Mesendoderm (in vitro differentiated cells): Measurements from ENCODE around the gene SLC1A6.

ENCODE experiments used
- DNase-seq: peaks from one replicate; pipeline ENCODE4 v3.0.0; 2013
- H2AK5ac ChIP-seq: 2 replicates; pipeline ENCODE4 v1.6.1; 2013; ENCODE audit warnings: low read length, inconsistent platforms
- H2BK120ac ChIP-seq: 2 replicates; pipeline ENCODE4 v1.6.1; 2013; ENCODE audit warnings: low read depth, mild to moderate bottlenecking, low read length, moderate library complexity, mixed read lengths
- H2BK15ac ChIP-seq: replicated peaks from 2 replicates; pipeline ENCODE4 v1.6.1; 2013; ENCODE audit warnings: low read depth, mild to moderate bottlenecking, moderate library complexity
- H2BK5ac ChIP-seq: 2 replicates; pipeline ENCODE4 v1.6.1; 2013; ENCODE audit warnings: low read length, inconsistent platforms
- H3K18ac ChIP-seq: 2 replicates; pipeline ENCODE4 v1.6.1; 2013; ENCODE audit warnings: mild to moderate bottlenecking, low read length, mixed read lengths
- H3K23ac ChIP-seq: one replicate; pipeline ENCODE4 v1.6.1; 2013; ENCODE audit warnings: low read length
- H3K27ac ChIP-seq: 2 replicates; pipeline ENCODE4 v1.5.1; 2013; ENCODE audit warnings: low read depth, mild to moderate bottlenecking, inconsistent platforms, low read length, moderate library complexity
- H3K27me3 ChIP-seq: 2 replicates; pipeline ENCODE4 v1.6.1; 2013; ENCODE audit warnings: low read length, control low read depth, mild to moderate bottlenecking, inconsistent platforms; ENCODE audit not compliant: insufficient read depth, poor library complexity
- H3K36me3 ChIP-seq: 2 replicates; pipeline ENCODE4 v1.6.1; 2013; ENCODE audit warnings: low read length, inconsistent platforms; ENCODE audit not compliant: control insufficient read depth, insufficient read depth
- H3K4ac ChIP-seq: one replicate; pipeline ENCODE4 v1.6.1; 2013; ENCODE audit warnings: low read depth, mild to moderate bottlenecking, low read length, moderate library complexity
- H3K4me1 ChIP-seq: 2 replicates; pipeline ENCODE4 v1.6.1; 2013; ENCODE audit warnings: low read depth, low read length, inconsistent platforms; ENCODE audit not compliant: control insufficient read depth
- H3K4me2 ChIP-seq: 2 replicates; pipeline ENCODE4 v1.6.1; 2013; ENCODE audit warnings: low read length
- H3K4me3 ChIP-seq: 2 replicates; pipeline ENCODE4 v1.5.1; 2013; ENCODE audit warnings: mild to moderate bottlenecking, low read length
- H3K56ac ChIP-seq: one replicate; pipeline ENCODE4 v1.6.1; 2013; ENCODE audit warnings: low read length
- H3K79me1 ChIP-seq: 2 replicates; pipeline ENCODE4 v1.6.1; 2013; ENCODE audit warnings: low read length, inconsistent platforms
- H3K79me2 ChIP-seq: 2 replicates; pipeline ENCODE4 v1.6.1; 2013; ENCODE audit warnings: mild to moderate bottlenecking, low read length; ENCODE audit not compliant: control insufficient read depth, insufficient read depth
- H3K9ac ChIP-seq: 2 replicates; pipeline ENCODE4 v1.6.1; 2013; ENCODE audit warnings: low read length, inconsistent platforms
- H4K5ac ChIP-seq: one replicate; pipeline ENCODE4 v1.6.1; 2013; ENCODE audit warnings: low read length
- H4K8ac ChIP-seq: one replicate; pipeline ENCODE4 v1.6.1; 2013; ENCODE audit warnings: low read depth, mild to moderate bottlenecking, control low read depth, low read length, moderate library complexity
- WGBS: extraction: QIAGEN DNeasy Blood & Tissue Kit; methylation state at CpG from one replicate; pipeline ENCODE4 v1.1.7; 2013; ENCODE audit warnings: low lambda C conversion rate, missing lambda C conversion rate; ENCODE audit not compliant: insufficient coverage; ENCODE audit errors: extremely low coverage; 5-methylcytosine and 5-hydroxymethylcytosine counted together

SLC1A6 gene

DNA sequence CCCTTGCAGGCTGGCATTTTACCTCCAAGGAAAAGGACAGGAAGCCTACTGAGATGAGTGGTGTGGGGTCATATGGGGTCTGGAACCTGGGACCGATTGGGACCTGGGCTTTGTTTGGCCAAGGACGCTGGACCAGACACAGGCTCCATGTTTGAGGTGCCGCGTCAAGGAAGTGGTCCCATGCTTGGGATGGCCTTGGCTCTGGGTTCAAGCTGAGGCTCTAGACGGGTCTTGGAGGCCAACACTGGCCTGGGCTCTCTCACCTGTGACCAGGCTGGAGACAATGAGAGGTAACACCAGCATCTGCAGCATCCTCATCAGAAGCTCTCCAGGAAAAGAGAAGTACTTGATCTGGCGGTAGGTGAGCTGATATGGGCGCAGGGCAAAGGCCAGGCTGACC, 8.2 kb downstream of the SLC1A6 start:
- Histone ChIP-seq H3K4me3 (no peak overlapping the region), H3K23ac (no peak overlapping the region), H2BK120ac (no peak overlapping the region), H3K4me1 (no peaks in the 10 kb centered on the region), H4K8ac (no peak overlapping the region), H3K79me2 (no peaks in the 10 kb centered on the region), H3K27me3 (no peaks in the 10 kb centered on the region), H4K5ac (no peak overlapping the region), H3K4ac (no peak overlapping the region), H3K79me1 (no peaks in the 10 kb centered on the region), H3K18ac (no peak overlapping the region), H2BK5ac (no peak overlapping the region), H3K56ac (no peak overlapping the region), H2BK15ac (no peak overlapping the region), H3K36me3 (no peaks in the 10 kb centered on the region), H2AK5ac (no peak overlapping the region), H3K4me2 (no peak overlapping the region), H3K9ac (no peak overlapping the region), H3K27ac (no peak overlapping the region)
- no CpG with 5 or more reads among the region's 7 CpGs for WGBS
- DNase-seq = no peak

DNA sequence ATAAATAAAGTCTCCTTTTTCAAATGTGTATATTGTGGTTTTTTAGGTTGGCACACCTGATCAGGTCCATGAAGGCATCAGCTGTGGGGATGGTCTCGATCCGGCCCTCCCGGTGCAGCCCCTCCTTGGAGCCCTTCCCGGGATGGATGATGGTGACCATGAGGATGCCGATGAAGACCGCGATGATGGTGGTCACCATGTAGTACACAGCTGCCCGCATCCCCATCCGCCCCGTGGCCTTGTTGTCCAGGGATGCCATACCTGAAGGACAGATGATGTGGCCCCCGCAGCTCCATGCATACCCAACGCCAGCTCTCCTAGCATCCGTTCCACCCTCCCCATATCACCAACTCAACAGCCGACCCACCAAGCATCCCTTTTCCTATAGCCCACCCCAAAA, 11.4 kb downstream of the SLC1A6 start:
- no peaks in the 10 kb centered on the region for H3K4me1 ChIP-seq
- no peak overlapping the region for H3K4me2 ChIP-seq
- no peak overlapping the region for H2BK15ac ChIP-seq
- no peak overlapping the region for H3K9ac ChIP-seq
- H3K23ac ChIP-seq = no peak overlapping the region
- H3K4me3 ChIP-seq = no peak overlapping the region
- H3K18ac ChIP-seq = no peak overlapping the region
- H2BK120ac ChIP-seq = no peak overlapping the region
- DNase-seq = no peak
- no peak overlapping the region for H2AK5ac ChIP-seq
- no peak overlapping the region for H4K8ac ChIP-seq
- H4K5ac ChIP-seq = no peak overlapping the region
- no peaks in the 10 kb centered on the region for H3K27me3 ChIP-seq
- no CpG with 5 or more reads among the region's 14 CpGs for WGBS
- H3K27ac ChIP-seq = no peak overlapping the region
- no peak overlapping the region for H3K56ac ChIP-seq
- no peaks in the 10 kb centered on the region for H3K79me1 ChIP-seq
- H2BK5ac ChIP-seq = no peak overlapping the region
- H3K36me3 ChIP-seq = no peaks in the 10 kb centered on the region
- no peaks in the 10 kb centered on the region for H3K79me2 ChIP-seq
- H3K4ac ChIP-seq = no peak overlapping the region

DNA sequence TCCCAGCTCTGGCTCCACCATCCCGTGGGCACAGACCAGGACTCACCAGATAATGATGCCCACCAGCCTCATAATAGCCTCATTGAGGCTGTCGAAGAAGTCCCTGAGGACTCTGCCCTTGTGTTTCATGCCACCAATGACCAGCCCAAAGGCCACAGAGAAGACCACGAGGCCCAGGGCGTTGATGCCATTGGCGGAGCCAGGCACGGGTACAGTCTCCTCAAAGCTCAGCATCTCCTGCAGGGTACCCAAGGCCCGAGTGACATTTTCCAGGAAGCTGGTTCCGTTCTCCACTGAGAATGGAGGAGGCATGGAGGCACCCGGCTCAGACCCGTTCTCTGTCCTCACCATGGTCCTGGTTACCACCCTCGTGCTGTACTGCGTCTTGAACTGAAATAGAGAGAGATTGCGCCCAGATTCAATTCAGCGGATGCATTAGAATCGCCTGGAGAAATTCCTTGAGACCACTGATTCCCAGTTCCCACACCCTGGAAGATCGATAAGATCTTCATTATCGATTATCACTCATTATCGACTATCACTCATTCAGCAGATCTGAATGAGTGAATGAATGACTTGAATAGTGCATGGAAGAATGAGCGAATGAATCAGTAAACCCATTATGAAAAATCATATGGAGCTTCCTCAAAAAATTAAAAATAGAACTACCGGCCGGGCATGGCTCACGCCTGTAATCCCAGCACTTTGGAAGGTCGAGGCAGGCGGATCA, 17.5 kb downstream of the SLC1A6 start:
- Histone ChIP-seq H3K23ac (no peak overlapping the region), H3K4me2 (no peak overlapping the region), H4K5ac (no peak overlapping the region), H3K27me3 (no peaks in the 10 kb centered on the region), H3K27ac (no peak overlapping the region), H2BK120ac (no peak overlapping the region), H3K79me1 (no peaks in the 10 kb centered on the region), H3K4ac (no peak overlapping the region), H2AK5ac (no peak overlapping the region), H2BK15ac (no peak overlapping the region), H3K36me3 (no peaks in the 10 kb centered on the region), H3K4me3 (no peak overlapping the region), H3K18ac (no peak overlapping the region), H4K8ac (no peak overlapping the region), H3K56ac (no peak overlapping the region), H2BK5ac (no peak overlapping the region), H3K9ac (no peak overlapping the region), H3K4me1 (no peaks in the 10 kb centered on the region), H3K79me2 (no peaks in the 10 kb centered on the region)
- DNase-seq = no peak
- WGBS = no CpG with 5 or more reads among the region's 24 CpGs

DNA sequence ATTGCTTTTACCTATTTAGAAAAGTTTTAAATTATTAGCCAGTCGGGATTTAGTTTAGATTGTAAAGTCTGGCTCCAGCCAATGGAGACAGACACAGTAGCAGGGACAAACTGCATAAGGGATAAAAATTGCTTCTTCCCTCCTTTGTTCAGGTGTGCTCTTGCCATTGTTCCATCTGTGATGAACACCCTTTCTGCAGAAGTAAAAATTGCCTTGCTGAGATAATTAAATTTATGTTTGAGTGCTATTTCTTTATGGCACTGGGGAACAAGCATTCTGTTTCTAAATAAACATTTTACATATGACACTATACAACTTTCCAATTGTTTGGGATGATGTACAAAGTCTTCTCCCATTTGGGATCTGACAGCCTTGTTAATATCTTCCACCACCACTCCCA, 20.4 kb downstream of the SLC1A6 start:
- no peak for DNase-seq
- no CpG with 5 or more reads among the region's 1 CpG for WGBS

DNA sequence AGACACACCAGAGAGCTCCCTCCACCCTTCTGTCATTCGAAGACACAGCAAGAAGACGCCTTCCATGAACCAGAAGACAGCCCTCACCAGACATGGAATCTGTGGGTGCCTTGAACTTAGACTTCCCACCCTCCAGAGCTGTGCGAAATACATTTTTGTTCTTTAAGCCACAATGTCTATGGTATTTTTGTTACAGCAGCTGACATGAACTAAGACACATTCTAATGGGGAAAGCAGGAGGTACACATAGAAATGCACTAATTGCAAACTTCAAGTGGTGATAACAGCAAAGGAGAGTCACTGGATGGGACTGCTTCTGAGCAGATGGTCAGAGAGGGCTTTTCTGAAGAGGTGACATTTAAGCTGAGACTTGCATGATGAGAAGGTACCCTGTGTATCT, 22.2 kb downstream of the SLC1A6 start:
- no peak overlapping the region for H3K4me2 ChIP-seq
- no peak overlapping the region for H4K5ac ChIP-seq
- DNase-seq = no peak
- no peaks in the 10 kb centered on the region for H3K36me3 ChIP-seq
- no peaks in the 10 kb centered on the region for H3K4me1 ChIP-seq
- H3K18ac ChIP-seq = no peak overlapping the region
- H2BK15ac ChIP-seq = no peak overlapping the region
- no peaks in the 10 kb centered on the region for H3K79me2 ChIP-seq
- H4K8ac ChIP-seq = no peak overlapping the region
- H2BK5ac ChIP-seq = no peak overlapping the region
- no peaks in the 10 kb centered on the region for H3K79me1 ChIP-seq
- H3K27ac ChIP-seq = no peak overlapping the region
- no peak overlapping the region for H3K4ac ChIP-seq
- H3K27me3 ChIP-seq = no peaks in the 10 kb centered on the region
- WGBS = no CpG with 5 or more reads among the region's 3 CpGs
- no peak overlapping the region for H2AK5ac ChIP-seq
- no peak overlapping the region for H3K23ac ChIP-seq
- no peak overlapping the region for H3K4me3 ChIP-seq
- no peak overlapping the region for H3K56ac ChIP-seq
- H2BK120ac ChIP-seq = no peak overlapping the region
- no peak overlapping the region for H3K9ac ChIP-seq

More for the DNA sequence above, 20.4 kb downstream of the SLC1A6 start:
- Histone ChIP-seq H3K9ac (no peak overlapping the region), H4K5ac (no peak overlapping the region), H3K4me3 (peak overlapping the region; percentile 34), H3K4ac (no peak overlapping the region), H3K23ac (no peak overlapping the region), H2BK15ac (no peak overlapping the region), H3K79me2 (no peaks in the 10 kb centered on the region), H3K56ac (no peak overlapping the region), H3K36me3 (no peaks in the 10 kb centered on the region), H2AK5ac (no peak overlapping the region), H3K4me2 (no peak overlapping the region), H3K18ac (no peak overlapping the region), H3K27me3 (no peaks in the 10 kb centered on the region), H2BK120ac (no peak overlapping the region), H3K4me1 (no peaks in the 10 kb centered on the region), H2BK5ac (no peak overlapping the region), H4K8ac (no peak overlapping the region), H3K27ac (no peak overlapping the region), H3K79me1 (no peaks in the 10 kb centered on the region)

DNA sequence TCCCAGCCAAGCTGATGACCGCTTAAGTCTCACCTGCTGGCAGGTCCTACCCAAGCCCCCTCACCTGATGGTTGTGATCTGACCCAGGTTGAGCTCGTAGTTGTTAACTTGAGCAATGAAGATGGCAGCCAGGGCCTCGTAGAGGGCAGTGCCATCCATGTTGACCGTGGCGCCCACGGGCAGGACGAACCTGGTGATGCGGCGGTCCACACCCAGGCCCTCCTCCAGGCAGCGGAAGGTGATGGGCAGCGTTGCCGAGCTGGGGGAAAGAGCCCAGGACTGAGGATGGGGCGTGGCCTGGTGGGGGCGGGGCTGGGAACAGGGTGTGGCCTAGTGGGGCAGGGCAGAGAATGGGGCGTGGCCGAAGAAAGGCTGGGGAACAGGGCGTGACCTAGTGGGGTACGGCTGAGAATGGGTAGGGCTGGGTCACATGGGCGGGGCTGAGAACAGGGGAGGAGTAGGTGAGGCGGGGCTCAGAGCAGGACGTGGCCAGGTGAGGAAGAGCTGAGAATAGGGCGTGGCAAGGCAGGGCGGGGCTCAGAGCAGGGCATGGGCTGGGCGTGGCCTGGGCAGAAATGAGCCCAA, 25.5 kb downstream of the SLC1A6 start:
- H2BK15ac ChIP-seq = no peak overlapping the region
- DNase-seq = no peak
- no peaks in the 10 kb centered on the region for H3K4me1 ChIP-seq
- no peaks in the 10 kb centered on the region for H3K27me3 ChIP-seq
- no peaks in the 10 kb centered on the region for H3K36me3 ChIP-seq
- H3K79me1 ChIP-seq = no peaks in the 10 kb centered on the region
- no peak overlapping the region for H3K4me2 ChIP-seq
- H3K27ac ChIP-seq = no peak overlapping the region
- WGBS = no CpG with 5 or more reads among the region's 24 CpGs
- no peak overlapping the region for H2BK120ac ChIP-seq
- no peak overlapping the region for H2AK5ac ChIP-seq
- no peak overlapping the region for H3K4me3 ChIP-seq
- no peak overlapping the region for H2BK5ac ChIP-seq
- H4K8ac ChIP-seq = no peak overlapping the region
- H3K79me2 ChIP-seq = no peaks in the 10 kb centered on the region
- H3K9ac ChIP-seq = no peak overlapping the region
- H3K23ac ChIP-seq = no peak overlapping the region
- H3K18ac ChIP-seq = no peak overlapping the region
- H3K4ac ChIP-seq = no peak overlapping the region
- H4K5ac ChIP-seq = no peak overlapping the region
- H3K56ac ChIP-seq = no peak overlapping the region
